ENCODE data around the gene NUDCD2.
A peak's percentile ranks its signal among the peaks of the same experiment; 100 is the strongest.

The NUDCD2 gene, protein sequence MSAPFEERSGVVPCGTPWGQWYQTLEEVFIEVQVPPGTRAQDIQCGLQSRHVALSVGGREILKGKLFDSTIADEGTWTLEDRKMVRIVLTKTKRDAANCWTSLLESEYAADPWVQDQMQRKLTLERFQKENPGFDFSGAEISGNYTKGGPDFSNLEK

DNA sequence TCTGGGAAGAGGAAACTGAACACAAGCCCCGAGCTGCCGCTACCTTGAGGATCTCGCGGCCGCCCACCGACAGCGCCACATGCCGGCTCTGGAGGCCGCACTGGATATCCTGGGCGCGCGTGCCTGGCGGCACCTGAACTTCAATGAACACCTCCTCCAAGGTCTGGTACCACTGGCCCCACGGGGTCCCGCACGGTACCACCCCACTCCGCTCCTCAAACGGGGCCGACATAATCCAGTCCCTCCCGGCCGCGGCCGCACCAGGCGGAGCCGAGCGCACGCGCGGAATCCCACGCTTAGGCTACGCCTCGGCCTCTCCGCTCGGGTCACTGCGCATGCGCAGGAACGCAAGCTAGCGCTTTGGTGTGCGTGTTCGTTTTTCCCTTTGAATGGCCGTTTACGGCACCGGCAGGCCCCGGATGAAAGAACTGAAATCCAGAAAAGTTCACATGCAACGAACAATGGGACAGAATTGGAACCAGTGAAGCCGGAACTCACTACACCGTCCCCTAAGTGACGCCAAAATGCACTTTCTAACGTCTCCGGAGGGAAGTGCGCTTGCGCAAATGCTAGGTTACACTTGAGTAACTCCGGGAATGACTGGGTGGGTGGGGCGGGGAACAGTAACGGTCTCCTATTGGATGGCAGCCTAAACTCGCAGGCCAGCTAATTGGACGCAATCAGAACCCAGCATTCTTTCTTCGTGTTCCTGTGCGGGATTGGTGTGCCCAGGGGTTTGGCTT, at the start of gene NUDCD2:
TSS of gene NUDCD2 (minus strand) at position 284 of the 743 bp plus-strand sequence. CDS start at position 232, 52 bp downstream.
- peak; percentile 96 to 97 for DNase-seq

DNA sequence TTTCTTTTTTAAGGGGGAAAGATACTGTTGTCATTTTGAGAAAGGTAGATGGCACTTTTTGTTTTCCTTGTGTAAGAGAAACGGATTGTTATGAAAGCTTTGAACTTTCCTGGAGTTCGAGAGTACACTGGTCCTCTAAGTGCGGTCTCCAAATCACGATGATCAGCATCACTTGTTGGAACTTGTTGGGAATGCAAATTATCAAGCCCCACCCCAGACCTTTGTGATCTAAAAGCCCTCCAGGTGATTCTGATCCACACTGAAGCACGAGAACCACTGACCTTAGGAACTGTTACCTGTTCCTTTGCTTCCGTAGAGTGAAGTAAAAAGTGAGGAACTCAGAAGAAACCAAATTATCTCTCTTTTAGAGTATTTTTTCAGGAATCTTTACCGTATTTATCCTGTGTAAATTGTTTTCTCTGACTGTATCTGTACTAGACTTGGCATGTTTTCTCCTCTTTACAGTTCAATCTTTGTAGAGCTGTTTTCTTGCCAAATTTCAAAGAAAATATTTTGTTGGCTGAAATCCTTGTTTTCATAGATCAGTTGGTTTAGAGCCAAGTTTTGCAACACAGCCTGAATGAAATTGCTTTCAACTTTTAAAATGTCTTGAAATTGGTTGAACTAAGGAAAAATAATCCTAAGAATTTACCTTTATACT, 49.5 kb upstream of the NUDCD2 start:
- no peak for DNase-seq

DNA sequence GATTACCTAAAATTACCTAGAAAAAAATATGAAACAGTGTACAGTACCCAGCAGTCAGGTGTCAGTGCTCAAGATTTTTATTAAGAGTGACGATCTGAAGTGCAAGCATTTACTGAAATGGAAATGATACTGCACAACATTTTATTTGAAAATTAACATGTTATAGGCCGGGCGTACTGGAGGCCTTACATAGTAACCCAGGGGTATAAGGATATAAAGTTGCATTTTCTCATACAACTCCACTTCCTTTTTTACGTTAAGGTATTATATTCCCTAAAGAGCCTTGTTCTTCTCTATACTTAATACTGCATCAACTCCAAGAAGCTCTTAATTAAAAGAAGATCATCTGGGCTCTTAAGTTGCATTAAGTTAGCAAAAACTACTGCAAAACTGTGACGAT, 48.9 kb upstream of the NUDCD2 start:
- no peak for DNase-seq

DNA sequence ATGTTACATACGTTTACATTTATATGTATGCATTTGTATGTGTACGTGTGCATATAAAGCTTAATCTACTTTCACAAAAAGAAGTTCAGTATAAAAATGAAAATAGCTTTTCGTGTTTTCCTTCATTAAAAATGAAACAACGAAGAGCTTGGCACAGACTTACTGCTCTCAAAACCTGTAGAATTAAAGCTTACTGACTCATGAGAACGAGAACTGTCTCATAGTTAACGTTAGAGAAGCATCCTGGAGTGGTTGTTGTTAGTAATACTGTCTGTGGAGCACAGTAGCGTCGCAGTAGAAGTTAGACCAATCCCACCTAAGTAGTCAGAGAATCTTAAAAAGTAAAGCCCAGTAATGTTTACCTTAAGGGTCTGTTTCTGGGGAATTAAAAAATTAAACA, 46.8 kb upstream of the NUDCD2 start:
- DNase-seq: no peak

DNA sequence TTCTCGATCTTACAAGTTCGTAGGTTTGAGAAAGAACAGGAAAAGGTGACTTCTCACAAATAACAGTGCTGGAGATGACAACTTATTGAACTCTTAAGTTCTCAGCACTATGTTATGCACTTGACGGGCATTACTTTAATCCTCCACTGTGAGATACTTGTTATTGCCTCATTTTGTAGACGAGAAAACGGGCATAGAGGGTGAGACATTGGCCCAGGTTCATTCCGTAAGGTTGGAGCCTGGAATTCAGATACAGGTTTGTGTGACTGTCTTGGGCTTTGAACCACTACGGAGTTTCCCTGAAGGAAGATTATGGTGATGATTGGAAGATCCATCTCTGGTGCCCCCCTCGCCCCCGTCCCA, 46.2 kb upstream of the NUDCD2 start:
- DNase-seq: no peak

DNA sequence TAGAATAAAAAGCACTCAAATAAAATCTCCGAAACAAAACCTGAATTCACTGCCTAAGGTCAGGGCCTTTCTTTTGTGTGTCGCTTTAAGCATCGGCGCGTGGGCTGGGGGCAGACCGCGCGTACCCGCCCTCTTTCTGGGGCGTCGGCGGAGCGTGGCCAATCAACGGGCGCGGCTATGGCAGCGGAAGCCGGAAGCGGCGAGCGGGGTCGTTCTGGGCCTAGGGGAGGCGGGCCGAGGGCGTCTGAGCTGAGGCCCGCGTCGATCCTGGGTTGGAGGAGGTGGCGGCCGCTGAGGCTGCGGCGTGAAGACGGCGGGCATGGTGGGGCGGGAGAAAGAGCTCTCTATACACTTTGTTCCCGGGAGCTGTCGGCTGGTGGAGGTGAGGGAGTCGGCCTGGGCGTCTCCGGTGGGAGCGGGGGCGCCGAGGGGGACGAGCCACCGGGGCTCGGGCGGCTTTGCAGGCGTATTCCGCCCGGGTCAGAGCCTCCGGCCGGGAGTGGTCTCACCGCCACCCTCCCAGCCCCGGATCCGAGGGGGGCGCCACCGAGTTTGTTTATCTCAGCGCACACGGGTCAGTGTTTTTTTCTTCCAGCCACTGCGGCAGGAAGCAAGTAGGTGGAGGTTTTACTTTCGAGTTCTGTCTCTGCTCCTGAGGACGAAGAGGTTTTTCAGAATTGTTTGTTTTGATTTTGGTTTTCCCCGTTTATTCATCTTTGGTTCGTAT, 45.6 kb upstream of the NUDCD2 start, which contains the start of gene MAT2B:
TSS of gene MAT2B (plus strand) at position 252 of the 727 bp plus-strand sequence. CDS start at position 320, 68 bp downstream.
- peak; percentile 92 to 93 for DNase-seq

DNA sequence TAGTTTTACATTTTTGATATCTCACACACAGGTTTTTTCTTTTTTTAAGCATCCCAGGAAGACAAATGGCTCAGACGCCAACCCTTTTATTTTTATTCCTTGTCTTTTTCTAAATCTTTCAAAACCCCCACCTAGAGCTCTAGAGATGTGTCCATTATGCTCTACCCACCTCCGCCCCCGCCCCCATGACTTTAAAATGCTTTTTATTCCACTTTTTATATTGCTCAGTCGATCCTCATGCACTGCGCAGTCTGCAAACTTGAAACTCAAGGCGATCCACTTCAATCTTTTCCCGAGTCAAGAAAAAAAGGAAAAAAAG, 45.1 kb upstream of the NUDCD2 start:
- peak in 1 of 2 experiments; percentile 55 for DNase-seq

DNA sequence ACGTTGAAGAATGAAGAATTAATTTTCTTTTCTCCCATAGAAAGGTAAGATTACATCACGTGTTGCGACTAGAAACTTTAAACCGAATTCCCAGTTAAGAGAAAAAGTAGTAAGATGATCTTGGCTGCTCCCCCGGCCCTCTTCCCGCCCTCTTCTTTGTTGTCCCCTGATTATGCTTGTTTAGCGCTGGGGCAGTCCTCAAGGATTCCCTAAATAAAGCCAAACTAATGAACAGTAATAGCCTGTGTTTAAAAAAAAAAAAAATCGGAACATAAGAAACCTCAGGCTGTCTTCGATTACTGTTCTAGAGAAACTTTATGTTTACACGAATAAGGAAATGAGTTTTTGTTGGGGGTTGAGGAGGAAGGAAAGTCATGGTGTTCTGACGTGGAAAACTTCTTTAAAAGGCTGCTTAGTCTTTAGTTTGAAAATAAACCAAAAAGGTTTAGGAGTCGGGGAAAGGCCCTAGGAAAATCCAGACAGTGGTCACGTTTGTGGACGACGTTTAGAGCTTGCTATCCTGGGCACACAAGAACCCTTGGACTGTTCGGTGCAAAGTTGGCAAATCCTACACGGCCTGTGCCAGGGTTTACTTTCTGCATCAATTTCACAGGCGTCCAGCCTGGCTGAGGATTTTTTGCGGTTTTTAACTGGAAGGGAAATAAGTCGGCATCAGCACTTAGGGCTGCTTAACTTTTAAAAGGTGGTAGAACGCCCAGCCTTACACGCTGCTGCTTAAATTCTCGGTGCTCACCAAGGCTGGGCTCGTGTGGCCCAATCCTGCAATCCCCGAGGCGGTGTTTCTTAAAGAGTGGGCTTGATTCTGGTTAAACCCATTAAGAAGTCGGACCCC, 44.4 kb upstream of the NUDCD2 start:
- DNase-seq: peak; percentile 12 to 61

DNA sequence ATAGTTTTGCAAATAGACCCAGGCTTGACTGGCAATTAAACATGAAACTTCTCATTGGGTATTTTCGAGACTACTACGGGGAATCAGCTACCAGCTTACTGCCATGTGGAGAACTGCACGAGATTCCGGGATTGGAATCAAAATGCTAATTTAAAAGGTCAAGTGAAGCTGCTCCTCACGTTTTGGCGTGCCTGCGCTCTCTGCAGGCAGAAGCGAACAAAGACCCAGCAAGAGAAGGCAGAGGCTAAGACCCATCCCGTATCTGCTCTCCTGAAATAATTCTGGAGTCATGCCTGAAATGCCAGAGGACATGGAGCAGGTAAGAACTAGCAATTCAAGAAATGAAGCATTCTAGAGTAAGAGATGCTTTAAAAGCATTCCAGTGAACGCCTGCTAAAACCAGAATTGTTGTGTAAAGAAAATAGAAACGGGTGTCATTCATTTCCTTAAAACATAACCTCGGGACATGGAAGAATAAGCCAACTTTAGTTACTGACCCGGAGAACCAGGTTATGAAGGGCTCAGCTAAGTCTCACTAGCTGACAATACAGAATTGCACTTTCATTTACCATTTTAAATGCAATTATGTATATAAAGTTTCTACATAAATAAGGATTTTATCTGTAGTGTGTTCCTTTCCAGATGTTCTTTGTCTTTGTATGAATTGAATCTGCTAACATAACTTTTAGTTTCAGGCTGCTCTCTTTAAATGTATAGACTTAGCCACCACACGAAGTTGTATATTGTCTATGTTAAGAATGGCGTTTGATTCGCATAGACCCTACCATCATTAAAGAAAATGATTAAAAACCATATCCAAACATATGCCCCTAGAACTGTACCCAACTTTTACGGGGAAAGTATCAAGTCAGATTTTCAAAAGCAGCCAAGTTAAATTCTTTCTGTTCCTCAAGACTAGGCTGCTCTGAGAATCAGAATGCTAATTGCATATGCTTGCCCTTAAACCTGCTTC, 43.5 kb upstream of the NUDCD2 start:
- DNase-seq: peak; percentile 77 to 83

DNA sequence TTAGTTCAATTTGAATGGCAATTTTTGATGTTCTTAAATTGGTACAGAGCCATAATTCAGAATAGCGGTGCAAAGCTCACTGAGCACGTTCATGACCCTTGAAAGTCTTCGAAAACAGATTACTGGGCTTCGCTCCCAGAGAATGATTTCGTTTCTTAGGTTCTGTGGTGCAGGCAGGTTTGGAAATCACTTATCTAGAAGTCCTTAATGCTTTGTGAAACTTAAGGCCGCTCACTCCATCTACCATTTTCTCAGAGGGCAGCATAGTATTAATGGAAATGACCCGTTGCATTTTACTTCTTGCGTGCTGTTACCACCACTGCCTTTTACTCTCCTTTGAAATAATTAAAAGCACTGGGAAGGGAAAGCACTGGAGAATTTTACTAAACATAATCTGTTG, 42.6 kb upstream of the NUDCD2 start:
- DNase-seq: no peak

DNA sequence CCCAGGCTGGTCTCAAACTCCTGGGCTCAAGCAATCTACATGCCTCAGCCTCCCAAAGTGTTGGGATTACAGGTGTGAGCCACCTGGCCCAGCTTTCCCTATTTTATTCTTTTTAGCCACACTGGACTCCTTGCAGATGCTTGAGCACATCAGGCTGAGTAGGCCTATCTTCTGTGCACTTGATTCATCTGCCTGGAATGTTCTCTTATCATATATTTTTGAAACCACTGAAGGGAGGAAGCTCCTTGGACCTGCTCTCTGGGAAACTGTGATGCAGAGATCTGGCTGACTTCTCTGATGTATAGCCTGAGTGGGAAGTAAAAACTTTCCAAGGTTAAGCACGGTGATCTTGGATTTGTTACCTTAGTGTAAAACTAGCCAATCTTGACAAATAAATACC, 39.0 kb upstream of the NUDCD2 start:
- no peak for DNase-seq

DNA sequence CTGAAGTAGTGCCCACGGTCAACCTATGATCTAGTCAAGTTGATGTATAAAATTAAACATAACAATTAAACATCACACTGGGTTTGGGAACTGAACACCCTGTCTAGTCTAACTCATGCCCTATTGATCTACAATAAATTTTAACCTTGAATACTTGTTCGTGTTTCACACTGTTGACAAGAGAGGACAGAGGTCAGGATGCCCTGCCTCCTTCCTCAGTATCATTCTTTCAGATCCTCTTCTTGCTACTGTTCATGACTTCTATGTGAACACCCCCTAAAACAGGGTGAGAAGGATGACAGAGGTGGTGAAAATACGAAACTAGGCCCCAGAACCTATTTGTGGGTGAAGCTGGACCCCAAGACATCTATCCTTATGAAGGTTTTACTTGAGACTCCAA, 37.4 kb upstream of the NUDCD2 start:
- DNase-seq: no peak

DNA sequence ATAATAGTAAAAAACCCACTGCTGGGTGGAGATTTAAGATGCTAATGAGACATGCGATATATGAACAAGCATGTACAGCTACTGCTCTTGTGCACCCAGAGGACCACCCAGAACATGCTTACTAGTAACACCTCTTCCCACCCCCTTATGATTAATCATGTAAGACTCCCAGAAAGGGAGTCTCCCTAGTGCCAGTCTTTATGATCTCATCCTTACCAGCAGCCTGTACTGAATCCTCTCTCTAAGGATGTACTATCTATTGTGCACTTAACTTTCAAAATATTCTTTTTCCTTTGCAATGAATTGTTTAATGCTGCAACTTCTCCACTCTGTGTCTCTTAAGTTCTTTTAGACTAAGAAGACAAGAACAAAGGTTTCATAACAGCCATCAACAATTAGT, 36.4 kb upstream of the NUDCD2 start:
- DNase-seq: no peak

DNA sequence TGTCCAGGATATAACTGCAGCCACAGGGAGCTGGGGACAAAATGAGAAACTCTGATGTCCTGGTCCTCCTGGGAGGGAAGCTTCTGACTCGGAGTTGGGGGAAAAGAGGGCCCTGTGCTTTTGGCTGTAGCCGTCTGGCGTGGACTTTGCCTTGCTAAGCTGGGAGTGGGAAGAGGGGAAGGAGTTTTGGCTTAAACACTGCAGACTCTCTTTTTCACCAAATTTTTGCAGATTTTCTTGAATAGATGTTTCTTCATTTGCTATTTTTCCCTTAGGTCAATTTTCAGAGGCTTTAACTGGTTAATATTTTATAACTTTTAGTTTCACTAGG, 29.8 kb upstream of the NUDCD2 start:
- DNase-seq: no peak

DNA sequence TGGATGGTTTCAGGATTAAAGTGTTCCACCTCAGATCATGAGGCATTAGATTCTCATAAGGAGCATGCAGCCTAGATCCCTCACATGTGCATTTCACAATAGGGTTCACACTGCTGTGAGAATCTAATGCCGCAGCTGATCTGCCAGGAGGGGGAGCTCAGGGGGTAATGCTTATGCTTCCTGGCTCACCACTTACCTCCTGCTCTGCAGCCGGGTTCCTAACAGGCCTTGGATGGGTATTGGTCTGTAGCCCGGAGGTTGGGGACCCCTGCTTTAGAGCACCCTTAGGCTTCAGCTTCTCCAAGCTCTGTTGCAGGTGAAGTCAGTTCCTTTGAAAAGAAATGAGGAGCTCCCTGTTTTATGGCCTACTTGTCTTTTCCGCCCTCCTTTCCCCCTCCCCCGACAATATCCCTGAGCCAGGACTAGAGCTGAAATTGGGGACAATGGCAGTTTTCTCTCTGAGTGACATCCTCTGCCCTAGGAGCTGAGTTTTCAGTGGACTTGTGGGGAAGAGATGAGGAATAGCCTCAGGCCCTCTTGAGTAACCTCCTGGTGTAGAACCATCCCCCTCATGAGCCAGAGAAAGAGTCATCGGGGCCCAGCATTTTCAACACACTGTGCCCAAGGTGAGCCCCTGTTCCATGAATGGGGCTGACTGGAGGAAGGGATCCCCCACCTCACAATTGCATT, 29.3 kb upstream of the NUDCD2 start:
- DNase-seq: no peak

DNA sequence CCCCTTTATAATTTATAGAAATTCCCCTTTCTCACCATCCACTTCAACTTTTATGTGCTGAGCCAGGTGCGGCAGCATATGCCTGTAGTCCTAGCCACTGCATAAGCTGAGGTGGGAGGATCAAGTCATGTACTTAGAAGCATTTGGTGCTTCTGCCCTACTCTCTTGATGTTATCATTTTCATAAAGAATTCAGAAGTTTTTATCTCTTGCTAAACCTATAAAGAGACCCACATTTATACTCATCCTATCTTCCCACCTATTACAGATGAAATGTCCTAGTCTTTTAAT, 19.0 kb upstream of the NUDCD2 start:
- DNase-seq: no peak

DNA sequence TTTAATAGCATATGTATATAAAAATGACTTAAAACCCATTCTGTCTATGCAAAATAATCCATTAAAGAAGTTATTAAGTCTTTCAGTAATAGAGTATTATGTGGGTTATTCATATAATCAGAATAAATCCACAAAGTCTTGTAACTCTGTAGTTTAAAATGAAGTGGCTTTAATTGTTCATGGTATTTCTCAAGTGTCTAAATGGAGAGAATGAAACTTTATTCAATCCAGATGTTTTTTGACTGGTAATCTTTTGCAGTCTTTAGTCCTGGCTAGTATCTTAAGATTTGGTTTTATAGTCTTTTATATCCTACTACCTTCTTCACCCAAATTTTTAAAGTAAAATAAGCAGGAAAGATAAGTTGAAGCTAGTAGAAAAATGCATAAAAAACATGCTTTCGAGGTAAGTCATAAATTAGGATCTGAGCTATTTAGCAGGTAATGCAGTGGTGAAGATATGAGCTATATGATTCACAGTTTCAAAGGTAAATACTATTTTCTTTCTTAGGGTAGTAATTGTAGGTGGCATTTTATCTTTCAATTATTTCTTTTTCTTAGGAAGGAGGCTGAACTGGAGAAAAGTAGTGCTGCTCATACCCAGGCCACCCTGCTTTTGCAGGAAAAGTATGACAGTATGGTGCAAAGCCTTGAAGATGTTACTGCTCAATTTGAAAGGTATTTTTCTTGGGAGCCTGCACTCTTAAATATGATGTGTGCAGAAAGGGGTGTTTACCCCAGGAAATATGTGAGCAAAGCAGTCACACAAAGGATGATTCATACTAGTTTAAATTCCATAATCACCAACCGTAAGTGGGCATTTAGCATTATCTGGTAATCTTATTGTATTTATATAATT, 18.5 kb upstream of the NUDCD2 start:
- no peak for DNase-seq

DNA sequence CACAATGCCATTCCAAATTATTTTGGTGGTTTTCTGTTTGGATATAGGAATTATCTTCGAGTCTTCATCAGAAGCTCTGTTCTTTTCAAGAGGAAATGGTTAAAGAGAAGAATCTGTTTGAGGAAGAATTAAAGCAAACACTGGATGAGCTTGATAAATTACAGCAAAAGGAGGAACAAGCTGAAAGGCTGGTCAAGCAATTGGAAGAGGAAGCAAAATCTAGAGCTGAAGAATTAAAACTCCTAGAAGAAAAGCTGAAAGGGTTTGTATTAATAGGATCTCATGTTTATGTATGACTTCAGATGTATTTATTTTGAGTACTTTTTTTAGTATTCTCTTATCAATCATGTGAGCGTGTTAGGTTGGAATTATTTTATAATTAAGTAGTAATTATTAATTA, 15.5 kb upstream of the NUDCD2 start:
- no peak for DNase-seq

DNA sequence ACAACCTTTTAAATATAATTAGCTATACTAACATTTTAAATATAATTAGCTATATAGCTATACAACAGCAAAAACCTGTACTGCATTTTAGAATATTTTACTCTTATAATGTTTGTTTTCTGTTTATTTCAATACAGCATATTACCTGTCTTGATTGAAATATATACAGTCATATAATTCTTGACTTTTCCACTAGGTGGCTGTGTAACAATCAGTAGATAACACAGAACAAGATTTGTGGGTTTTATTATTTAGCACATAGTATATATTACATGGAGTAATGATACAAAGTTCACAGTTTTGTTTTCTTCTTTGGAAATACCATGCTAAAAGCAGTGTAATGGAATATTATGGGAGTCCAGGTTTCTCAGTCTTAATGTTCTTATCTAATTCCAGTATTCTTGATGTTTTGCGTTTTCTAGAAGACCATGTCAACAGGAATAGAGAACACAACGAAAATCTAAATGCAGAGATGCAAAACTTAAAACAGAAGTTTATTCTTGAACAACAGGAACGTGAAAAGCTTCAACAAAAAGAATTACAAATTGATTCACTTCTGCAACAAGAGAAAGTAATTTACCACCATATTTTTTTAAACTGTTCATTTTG, 13.8 kb upstream of the NUDCD2 start:
- DNase-seq: no peak

DNA sequence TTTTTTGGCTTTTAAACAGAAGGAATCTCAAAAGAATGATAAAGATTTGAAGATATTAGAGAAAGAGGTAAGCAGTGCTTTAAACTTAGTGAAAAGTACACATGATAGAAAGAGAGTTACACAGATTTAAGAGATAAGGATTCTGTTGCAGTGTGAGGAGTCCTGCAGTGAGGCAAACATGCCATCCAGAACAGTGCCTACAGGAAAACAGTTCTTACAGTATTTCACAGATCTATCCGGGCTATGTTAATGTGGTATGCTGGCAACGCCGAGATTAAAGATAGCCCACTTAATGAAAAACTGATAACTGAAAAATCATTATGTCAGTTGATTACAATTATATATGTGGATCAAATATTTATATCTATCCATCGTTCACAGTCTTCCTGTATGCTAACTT, 7.8 kb upstream of the NUDCD2 start:
- DNase-seq: no peak

All from SHP77 (cell line).